GM21786 (cell line): ENCODE measurements around the gene MAST1.
"Not testable (repeated sequence)": the region's sequence is repeated elsewhere in the genome, so short reads cannot be mapped to it uniquely, and the experiment has no call there.

Experiments used
- ATAC-seq: cut with Tn5 transposase; IDR thresholded peaks from one replicate; pipeline ENCODE4 v1.9.1; 2021; ENCODE audit not compliant: unreplicated experiment

The MAST1 gene

GRCh38 chr19:12838886-12839756, 806 bp downstream of the MAST1 start:
- no peak for ATAC-seq

DNA sequence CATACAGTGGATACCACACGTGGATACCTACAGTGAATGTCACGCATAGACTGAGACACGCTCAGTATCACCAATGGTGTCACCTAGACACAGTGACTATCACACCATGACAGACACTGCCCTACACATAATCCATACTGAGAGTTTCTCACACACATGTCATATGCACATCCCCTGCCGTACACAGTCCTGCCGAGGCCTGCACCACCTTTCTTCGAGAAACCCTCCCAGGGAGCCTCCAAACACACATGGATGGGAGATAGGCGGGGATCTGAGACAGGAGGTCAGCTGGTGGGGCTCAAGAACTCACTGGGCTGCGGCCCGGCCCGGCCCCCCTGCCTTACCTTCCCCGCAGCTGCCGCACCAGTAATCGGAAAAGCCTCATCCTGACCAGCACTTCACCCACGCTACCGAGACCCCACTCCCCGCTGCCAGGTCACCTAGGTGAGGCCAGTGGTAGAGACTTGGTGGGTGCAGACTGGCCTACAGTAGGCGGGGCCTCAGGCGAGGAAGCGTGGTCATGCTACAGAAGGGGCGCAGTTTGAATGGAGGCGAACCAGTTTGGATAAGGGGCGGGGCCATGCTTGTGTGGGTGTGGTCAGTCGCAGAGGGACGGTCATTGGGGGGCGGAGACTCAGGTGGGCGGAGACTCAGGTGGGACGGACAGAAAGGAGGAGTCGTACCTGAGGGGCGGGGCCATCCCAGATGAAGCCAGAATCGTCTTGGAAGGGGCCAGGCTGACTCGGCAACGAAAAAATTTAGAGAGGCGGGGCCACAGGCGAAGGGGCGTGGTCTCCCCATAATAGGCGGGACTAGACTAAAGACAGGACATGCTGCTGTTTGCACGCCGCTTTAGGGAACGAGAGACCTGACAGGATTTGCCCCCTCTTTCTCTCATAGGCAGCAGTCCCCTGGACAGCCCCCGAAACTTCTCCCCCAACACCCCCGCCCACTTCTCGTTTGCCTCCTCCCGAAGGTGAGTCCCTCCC, 2.1 kb downstream of the MAST1 start:
- no peak for ATAC-seq

- no peak for ATAC-seq
These were observed 2.8 kb downstream of the MAST1 start for GRCh38 chr19:12841094-12841493.

- no peak for ATAC-seq
These were observed 4.2 kb downstream of the MAST1 start for GRCh38 chr19:12842511-12842910.

DNA sequence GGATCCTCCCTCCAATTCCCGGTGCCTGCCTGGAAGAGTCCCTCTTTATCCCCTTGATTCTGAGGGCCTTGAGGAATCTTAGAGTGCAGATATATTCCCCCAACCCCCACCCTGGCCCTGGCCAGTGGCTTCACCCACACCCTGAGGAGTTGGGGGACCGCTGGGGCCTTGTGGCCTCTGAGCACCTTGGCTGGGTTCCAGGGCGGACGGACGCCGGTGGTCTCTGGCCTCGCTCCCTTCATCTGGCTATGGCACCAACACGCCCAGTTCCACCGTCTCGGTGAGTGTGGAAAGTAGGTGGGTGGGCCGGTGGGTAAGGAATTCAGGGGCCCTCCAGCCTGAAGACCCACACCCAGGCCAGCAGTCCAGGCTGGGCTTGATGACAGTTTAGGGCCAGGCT, 5.0 kb downstream of the MAST1 start:
- ATAC-seq = no peak

DNA sequence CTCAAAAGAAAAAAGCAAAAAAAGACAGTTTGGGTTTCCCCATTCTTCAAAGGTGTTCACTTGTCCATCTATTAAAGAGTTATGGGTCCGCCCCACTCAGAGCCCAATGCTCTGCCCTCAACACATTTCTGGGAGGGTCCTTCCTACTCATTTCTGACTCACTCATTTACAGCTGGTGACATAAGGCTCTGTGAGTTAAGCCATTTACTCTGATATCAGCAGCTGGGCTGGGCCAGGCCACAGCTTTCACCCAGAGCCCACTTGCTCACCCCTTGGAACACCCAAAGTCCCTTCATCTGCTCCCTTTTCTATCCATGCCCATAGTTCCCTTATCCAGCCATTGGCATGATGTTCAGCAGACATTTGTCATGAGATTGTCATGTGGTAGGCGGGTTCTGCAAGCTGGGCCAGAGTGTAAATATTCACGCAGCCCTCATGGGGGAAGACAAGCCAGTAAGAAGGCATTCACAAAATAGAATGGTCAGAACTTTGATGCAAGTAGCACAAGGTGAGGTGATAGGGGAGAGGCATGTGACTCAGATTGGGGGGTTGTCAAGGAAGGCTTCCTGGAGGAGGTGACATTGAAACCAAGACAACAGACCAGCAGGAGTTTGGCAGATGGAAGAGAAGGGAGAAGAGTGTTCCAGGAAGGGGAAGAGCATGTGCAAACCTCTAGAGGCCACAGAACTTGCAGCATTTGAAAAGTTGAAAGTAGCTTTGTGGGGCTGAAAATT, 5.9 kb downstream of the MAST1 start:
- no peak for ATAC-seq

DNA sequence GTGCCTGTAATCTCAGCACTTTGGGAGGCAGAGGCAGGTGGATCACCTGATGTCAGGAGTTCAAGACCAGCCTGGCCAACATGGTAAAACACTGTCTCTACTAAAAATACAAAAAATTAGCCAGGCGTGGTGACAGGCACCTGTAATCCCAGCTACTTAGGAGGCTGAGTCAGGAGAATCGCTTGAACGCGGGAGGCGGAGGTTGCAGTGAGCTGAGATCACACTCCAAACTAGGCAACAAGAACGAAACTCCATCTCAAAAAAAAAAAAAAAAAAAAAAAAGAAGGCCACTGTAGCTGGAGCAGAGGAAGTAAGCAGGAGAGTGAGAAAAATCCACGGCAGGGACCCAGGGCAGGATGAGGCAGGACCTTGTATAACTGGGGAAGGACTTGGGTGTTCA, 8.3 kb downstream of the MAST1 start:
- not testable (repeated sequence) for ATAC-seq

- ATAC-seq = no peak
These were observed 9.1 kb downstream of the MAST1 start for GRCh38 chr19:12847159-12848139.

DNA sequence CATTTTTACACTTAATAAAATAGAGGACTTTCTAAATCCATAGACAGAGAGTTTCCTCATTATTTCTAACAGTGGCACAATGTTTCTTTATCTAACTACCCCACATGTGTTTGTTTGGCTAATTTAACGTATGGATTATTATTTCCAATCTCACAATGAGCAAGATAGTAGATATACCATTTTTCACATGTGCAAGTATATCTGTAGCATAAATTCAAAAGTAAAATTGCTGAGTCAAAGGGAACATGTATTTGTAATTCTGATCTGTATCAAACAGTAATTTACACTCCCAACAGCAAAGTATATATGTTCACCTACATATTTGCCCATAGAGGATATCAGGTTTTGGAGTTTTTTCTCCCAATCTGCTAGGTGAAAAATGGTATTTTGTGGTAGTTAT, 18.3 kb downstream of the MAST1 start:
- no peak for ATAC-seq

DNA sequence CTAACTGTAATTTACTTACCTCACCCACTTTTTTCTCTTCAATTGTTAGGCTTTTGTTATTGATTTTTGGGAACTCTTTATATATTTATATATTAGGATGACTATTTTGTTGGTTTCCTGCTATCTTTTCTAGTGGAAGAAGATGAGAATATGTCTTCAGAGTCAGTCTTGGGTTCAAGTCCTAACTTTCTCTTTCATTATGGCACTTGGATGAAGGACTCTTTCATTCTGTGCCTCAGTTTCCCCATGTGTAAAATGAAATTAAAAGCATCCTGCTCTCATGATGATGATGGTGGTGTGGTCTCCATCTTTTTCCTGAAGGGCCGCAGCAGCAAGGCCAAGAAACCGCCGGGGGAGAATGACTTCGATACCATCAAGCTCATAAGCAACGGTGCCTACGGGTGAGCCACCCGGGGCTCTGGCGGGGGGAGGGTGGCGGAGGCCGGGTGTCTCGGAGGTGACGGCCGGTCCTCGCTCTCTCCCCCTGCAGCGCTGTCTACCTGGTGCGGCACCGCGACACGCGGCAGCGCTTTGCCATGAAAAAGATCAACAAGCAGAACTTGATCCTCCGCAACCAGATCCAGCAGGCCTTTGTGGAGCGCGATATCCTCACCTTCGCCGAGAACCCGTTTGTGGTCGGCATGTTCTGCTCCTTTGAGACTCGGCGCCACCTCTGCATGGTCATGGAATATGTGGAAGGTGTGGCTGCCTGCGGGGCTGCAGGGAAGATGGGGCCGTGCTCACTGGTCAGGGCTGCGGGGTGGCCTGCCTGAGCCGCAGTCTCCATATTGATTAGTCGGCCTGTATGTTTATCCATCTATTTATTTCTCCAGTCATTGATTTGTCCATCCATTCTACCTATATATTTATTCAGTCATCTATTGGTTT, 20.0 kb downstream of the MAST1 start:
- ATAC-seq = no peak

GRCh38 chr19:12859546-12859945, 21.2 kb downstream of the MAST1 start:
- ATAC-seq = no peak

- ATAC-seq = no peak
These were observed 25.8 kb downstream of the MAST1 start for GRCh38 chr19:12864143-12864542.

- ATAC-seq = no peak
These were observed 26.7 kb downstream of the MAST1 start for GRCh38 chr19:12864721-12865715.

- no peak for ATAC-seq
These were observed 27.6 kb downstream of the MAST1 start for GRCh38 chr19:12865746-12866415.

GRCh38 chr19:12866416-12867119, 28.3 kb downstream of the MAST1 start:
- ATAC-seq = no peak
